IPS-18a (cell line): Measurements from ENCODE around the gene VKORC1.

Source experiments
- H3K27ac ChIP-seq: one replicate; pipeline ENCODE4 v1.5.1; 2013; ENCODE audit warnings: low read length
- H3K27me3 ChIP-seq: one replicate; pipeline ENCODE4 v1.6.1; 2013; ENCODE audit warnings: mild to moderate bottlenecking, low read length; ENCODE audit not compliant: control insufficient read depth, insufficient read depth
- H3K36me3 ChIP-seq: one replicate; pipeline ENCODE4 v1.6.1; 2013; ENCODE audit warnings: low read depth, low read length; ENCODE audit not compliant: control insufficient read depth
- H3K4me1 ChIP-seq: one replicate; pipeline ENCODE4 v1.6.1; 2013; ENCODE audit warnings: low read depth, low read length; ENCODE audit not compliant: control insufficient read depth
- H3K4me3 ChIP-seq: one replicate; pipeline ENCODE4 v1.5.1; 2013; ENCODE audit warnings: low read length
- H3K9ac ChIP-seq: one replicate; pipeline ENCODE4 v1.6.1; 2013; ENCODE audit warnings: mild to moderate bottlenecking, low read length, moderate library complexity
- H3K9me3 ChIP-seq: one replicate; pipeline ENCODE4 v1.6.1; 2013; ENCODE audit warnings: low read depth, low read length; ENCODE audit not compliant: control insufficient read depth

The VKORC1 gene

DNA sequence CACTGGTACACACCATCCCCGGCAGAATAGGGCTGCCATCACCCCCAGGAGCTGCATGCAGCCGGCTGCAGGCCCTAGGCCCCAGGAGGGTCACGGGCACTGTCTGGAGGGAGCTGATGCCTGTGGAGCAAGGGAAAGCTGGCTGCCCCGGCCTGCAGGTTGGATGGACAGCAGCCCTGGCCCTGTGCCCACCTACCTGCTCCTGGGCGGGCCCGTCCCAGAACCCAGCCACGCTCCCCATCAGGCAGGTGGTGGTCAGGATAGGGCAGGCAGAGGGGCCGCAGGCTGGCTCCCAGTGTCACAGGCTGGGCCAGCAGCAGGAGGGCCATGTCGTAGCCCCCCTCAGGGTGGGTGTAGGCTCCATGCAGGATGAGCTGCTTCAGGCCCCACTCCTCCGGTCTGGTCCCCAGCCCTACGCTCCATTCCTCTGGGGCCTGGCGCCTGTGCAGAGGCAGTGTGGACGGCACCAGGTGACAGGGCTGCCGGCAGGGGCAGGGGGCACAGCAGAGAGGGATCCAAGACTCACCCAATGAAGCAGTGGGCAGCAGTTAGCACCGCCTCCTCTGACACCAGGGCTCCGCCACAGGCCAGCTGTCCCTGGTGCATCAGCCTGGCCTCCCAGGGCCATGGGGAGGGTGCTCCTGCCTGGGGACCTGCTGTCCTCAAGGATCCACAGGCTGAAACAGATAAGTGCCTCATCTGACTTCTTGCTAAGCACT, 9.9 kb downstream of the VKORC1 start:
- Histone ChIP-seq H3K4me1 (no peaks in the 10 kb centered on the region), H3K27me3 (no peaks in the 10 kb centered on the region), H3K4me3 (no peak overlapping the region), H3K9me3 (no peaks in the 10 kb centered on the region), H3K36me3 (peaks cover 16% of the 10 kb centered on the region), H3K9ac (no peak overlapping the region), H3K27ac (no peak overlapping the region)

- H3K27me3 ChIP-seq, result no peaks in the 10 kb centered on the region
- no peak overlapping the region for H3K4me3 ChIP-seq
- H3K9me3 ChIP-seq, result no peaks in the 10 kb centered on the region
- H3K36me3 ChIP-seq, result peaks cover 23% of the 10 kb centered on the region
- H3K4me1 ChIP-seq, result no peaks in the 10 kb centered on the region
- no peak overlapping the region for H3K9ac ChIP-seq
- H3K27ac ChIP-seq, result no peak overlapping the region
These were observed 10.6 kb downstream of the VKORC1 start for GRCh38 chr16:31083981-31084380.

DNA sequence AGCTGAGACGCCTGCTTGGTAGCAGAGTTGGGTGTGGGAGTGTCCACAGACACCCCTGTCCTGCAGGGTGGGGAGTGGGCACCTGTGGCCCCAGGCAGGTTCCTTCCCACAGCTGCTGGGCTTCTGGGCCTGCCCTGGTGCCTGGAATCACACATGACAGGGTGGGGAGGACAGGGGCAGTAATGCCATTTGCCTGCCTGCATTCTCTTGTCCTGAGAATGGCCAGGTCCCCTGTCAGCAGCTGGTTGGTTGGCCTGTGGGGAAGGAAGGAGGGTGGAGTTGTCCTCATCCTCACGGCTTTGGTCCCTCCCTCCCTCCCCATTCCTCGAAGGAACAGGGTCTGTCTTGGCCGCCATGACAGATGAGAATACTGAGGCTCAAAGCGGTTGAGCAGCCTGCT, 11.0 kb downstream of the VKORC1 start:
- no peaks in the 10 kb centered on the region for H3K9me3 ChIP-seq
- H3K27ac ChIP-seq, result no peak overlapping the region
- H3K4me3 ChIP-seq, result no peak overlapping the region
- H3K27me3 ChIP-seq, result no peaks in the 10 kb centered on the region
- H3K36me3 ChIP-seq, result peaks cover 27% of the 10 kb centered on the region
- H3K4me1 ChIP-seq, result no peaks in the 10 kb centered on the region
- no peak overlapping the region for H3K9ac ChIP-seq

GRCh38 chr16:31083081-31083480, 11.5 kb downstream of the VKORC1 start:
- Histone ChIP-seq H3K9me3 (no peaks in the 10 kb centered on the region), H3K27ac (no peak overlapping the region), H3K4me1 (no peaks in the 10 kb centered on the region), H3K9ac (no peak overlapping the region), H3K4me3 (no peak overlapping the region), H3K36me3 (peaks cover 32% of the 10 kb centered on the region), H3K27me3 (no peaks in the 10 kb centered on the region)

GRCh38 chr16:31082368-31083045, 12.1 kb downstream of the VKORC1 start:
- H3K9me3 ChIP-seq, result no peaks in the 10 kb centered on the region
- no peaks in the 10 kb centered on the region for H3K27me3 ChIP-seq
- H3K27ac ChIP-seq, result no peak overlapping the region
- no peak overlapping the region for H3K9ac ChIP-seq
- H3K36me3 ChIP-seq, result peaks cover 37% of the 10 kb centered on the region
- no peak overlapping the region for H3K4me3 ChIP-seq
- H3K4me1 ChIP-seq, result no peaks in the 10 kb centered on the region

DNA sequence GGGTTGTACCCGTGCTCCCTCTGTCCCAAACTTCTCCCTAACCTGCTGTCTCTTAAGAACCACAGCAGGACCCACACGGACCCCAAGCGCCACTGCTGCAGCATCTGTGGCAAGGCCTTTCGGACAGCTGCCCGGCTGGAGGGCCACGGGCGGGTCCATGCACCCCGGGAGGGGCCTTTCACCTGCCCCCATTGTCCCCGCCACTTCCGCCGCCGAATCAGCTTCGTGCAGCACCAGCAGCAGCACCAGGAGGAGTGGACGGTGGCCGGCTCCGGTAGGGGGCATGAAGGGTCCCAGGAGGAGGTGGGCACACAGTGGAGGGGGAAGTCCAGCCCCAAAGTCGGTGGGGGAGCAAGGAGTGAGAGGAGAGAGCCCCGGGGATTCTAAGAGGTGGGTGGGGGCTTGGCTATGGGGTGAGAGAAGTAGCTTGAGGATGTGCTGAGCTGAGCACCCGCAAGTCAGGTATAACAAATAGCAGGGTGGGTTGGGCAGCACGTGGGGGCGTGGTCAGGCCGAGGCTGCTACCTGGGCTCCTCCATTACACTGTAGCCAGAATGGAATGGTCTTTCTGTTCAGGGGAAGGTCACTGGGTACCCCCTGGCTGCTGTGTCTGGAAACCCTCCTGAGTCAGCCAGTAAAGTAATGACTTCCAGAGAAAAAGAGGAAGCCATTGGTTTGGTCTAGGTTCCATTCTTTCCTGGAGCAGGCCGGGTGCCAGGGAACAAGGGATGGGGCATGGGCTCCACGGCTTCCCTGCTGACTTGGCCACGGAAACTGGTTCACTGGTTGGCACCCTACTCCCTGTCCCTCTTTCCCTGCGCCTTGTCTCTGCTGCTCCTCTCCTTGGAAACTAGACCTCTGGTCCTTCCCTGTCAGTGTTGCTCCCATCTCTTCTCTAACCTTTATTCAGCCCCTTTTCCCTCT, 12.9 kb downstream of the VKORC1 start:
- no peaks in the 10 kb centered on the region for H3K4me1 ChIP-seq
- H3K36me3 ChIP-seq, result peaks cover 45% of the 10 kb centered on the region
- H3K27me3 ChIP-seq, result no peaks in the 10 kb centered on the region
- H3K9ac ChIP-seq, result no peak overlapping the region
- no peak overlapping the region for H3K4me3 ChIP-seq
- no peak overlapping the region for H3K27ac ChIP-seq
- no peaks in the 10 kb centered on the region for H3K9me3 ChIP-seq

GRCh38 chr16:31080756-31081419, 13.7 kb downstream of the VKORC1 start:
- Histone ChIP-seq H3K4me3 (no peak overlapping the region), H3K27ac (no peak overlapping the region), H3K36me3 (peaks cover 48% of the 10 kb centered on the region), H3K9me3 (no peaks in the 10 kb centered on the region), H3K9ac (no peak overlapping the region), H3K4me1 (no peaks in the 10 kb centered on the region), H3K27me3 (no peaks in the 10 kb centered on the region)

GRCh38 chr16:31080035-31080629, 14.5 kb downstream of the VKORC1 start:
- no peaks in the 10 kb centered on the region for H3K4me1 ChIP-seq
- H3K27me3 ChIP-seq, result no peaks in the 10 kb centered on the region
- no peaks in the 10 kb centered on the region for H3K9me3 ChIP-seq
- no peak overlapping the region for H3K9ac ChIP-seq
- H3K4me3 ChIP-seq, result no peak overlapping the region
- peaks cover 44% of the 10 kb centered on the region for H3K36me3 ChIP-seq
- no peak overlapping the region for H3K27ac ChIP-seq

- Histone ChIP-seq H3K4me3 (no peak overlapping the region), H3K9ac (no peak overlapping the region), H3K36me3 (peaks cover 44% of the 10 kb centered on the region)
These were observed 15.2 kb downstream of the VKORC1 start for GRCh38 chr16:31079342-31079944.

DNA sequence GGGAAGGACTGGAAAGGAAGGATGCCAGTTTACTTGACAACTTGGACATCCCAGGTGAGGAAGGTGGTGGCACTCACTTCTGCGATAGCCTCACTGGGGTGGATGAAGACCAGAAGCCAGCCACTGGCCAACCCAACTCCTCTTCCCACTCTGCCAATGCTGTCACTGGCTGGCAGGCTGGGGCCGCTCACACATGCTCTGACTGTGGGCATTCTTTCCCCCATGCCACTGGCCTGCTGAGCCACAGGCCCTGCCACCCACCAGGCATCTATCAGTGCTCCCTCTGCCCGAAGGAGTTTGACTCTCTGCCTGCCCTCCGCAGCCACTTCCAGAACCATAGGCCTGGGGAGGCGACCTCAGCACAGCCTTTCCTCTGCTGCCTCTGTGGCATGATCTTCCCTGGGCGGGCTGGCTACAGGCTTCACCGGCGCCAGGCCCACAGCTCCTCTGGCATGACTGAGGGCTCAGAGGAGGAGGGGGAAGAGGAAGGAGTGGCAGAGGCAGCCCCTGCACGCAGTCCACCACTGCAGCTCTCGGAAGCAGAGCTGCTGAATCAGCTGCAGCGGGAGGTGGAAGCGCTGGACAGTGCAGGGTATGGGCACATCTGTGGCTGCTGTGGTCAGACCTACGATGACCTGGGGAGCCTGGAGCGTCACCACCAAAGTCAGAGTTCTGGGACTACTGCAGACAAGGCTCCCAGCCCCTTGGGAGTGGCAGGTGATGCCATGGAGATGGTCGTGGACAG, 15.8 kb downstream of the VKORC1 start:
- Histone ChIP-seq H3K27ac (no peak overlapping the region), H3K4me1 (no peaks in the 10 kb centered on the region), H3K9me3 (no peaks in the 10 kb centered on the region), H3K4me3 (no peak overlapping the region), H3K9ac (no peak overlapping the region), H3K27me3 (no peaks in the 10 kb centered on the region), H3K36me3 (peaks cover 44% of the 10 kb centered on the region)

More at GRCh38 chr16:31079342-31079944, 15.2 kb downstream of the VKORC1 start:
- Histone ChIP-seq H3K27me3 (no peaks in the 10 kb centered on the region), H3K4me1 (no peaks in the 10 kb centered on the region), H3K27ac (no peak overlapping the region), H3K9me3 (no peaks in the 10 kb centered on the region)
